Activated CD4-positive, CD25-positive, alpha-beta regulatory T cell treated with anti-CD3 and anti-CD28 coated beads, Interleukin-2, amount 50 U/mL, for 24 hours (primary cell): ENCODE data around the gene UBE2A.

Experiments
- ATAC-seq, 2 donors: fragments of 150-1000 bp; cut with Tn5 transposase; one replicate each; pipeline ENCODE4 v1.10.0; 2021; ENCODE audit warnings: mild to moderate bottlenecking in 1 of 2, moderate library complexity in 1 of 2

Gene UBE2A

GRCh38 chrX:119614776-119615175, 40.4 kb downstream of the UBE2A start:
- ATAC-seq: no peak

GRCh38 chrX:119617517-119618164, 43.3 kb downstream of the UBE2A start:
- no peak for ATAC-seq

- ATAC-seq: no peak
Observed at GRCh38 chrX:119618439-119618838, 44.1 kb downstream of the UBE2A start.

- ATAC-seq: no peak
Observed at GRCh38 chrX:119622356-119623232, 48.2 kb downstream of the UBE2A start.

GRCh38 chrX:119624417-119624816, 50.1 kb downstream of the UBE2A start:
- ATAC-seq: no peak

- no peak for ATAC-seq
Observed at GRCh38 chrX:119624951-119625668, 50.7 kb downstream of the UBE2A start.

GRCh38 chrX:119625843-119626242, 51.5 kb downstream of the UBE2A start:
- ATAC-seq: no peak
